Measurements from ENCODE around the gene GINS1. TPM values are rescaled to one million over a fixed set of nuclear protein-coding genes. Genes with fewer than 3 reads are reported as not detected.

The GINS1 gene
- total and polyA plus RNA-seq, 4 donors, result 0.17 to 11.4 (median 0.48) TPM

GRCh38 chr20:25476106-25477013 is 68.9 kb downstream of the GINS1 start:
- no peak overlapping the region for H3K9ac ChIP-seq (ENCODE audit: low read depth in 1 of 2, low read length in 2 of 2)

GRCh38 chr20:25477014-25477882 is 69.8 kb downstream of the GINS1 start:
- H3K4me3 ChIP-seq (ENCODE audit: low read depth in 1 of 3, low read length in 3 of 3), result no peak overlapping the region
- no peaks in the 10 kb centered on the region for H3K9me3 ChIP-seq (ENCODE audit: control insufficient read depth in 4 of 4, low read length in 3 of 4)
- no peak for TF ChIP-seq GABPA (IDR thresholded peaks at IDR 0.05 in 1 of 2, conservative IDR thresholded peaks at IDR 0.05 in 1 of 2)
- no peak for TF ChIP-seq FOXA1 (IDR thresholded peaks at IDR 0.05)
- TF ChIP-seq NR2F2 (IDR thresholded peaks at IDR 0.05), result no peak
- TF ChIP-seq HNF4G (IDR thresholded peaks at IDR 0.05), result no peak
- no peak for TF ChIP-seq RAD21 (IDR thresholded peaks at IDR 0.05)
- TF ChIP-seq SP1 (IDR thresholded peaks at IDR 0.05), result no peak
- TF ChIP-seq RXRA (IDR thresholded peaks at IDR 0.05), result no peak
- no peak for TF ChIP-seq ATF3 (IDR thresholded peaks at IDR 0.05)
- TF ChIP-seq, protein P1, sequence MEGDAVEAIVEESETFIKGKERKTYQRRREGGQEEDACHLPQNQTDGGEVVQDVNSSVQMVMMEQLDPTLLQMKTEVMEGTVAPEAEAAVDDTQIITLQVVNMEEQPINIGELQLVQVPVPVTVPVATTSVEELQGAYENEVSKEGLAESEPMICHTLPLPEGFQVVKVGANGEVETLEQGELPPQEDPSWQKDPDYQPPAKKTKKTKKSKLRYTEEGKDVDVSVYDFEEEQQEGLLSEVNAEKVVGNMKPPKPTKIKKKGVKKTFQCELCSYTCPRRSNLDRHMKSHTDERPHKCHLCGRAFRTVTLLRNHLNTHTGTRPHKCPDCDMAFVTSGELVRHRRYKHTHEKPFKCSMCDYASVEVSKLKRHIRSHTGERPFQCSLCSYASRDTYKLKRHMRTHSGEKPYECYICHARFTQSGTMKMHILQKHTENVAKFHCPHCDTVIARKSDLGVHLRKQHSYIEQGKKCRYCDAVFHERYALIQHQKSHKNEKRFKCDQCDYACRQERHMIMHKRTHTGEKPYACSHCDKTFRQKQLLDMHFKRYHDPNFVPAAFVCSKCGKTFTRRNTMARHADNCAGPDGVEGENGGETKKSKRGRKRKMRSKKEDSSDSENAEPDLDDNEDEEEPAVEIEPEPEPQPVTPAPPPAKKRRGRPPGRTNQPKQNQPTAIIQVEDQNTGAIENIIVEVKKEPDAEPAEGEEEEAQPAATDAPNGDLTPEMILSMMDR (IDR thresholded peaks at IDR 0.05; ENCODE audit: low read depth, low read length, missing input control), result no peak
- TF ChIP-seq TAF1 (conservative IDR thresholded peaks at IDR 0.05), result no peak
- no peak for TF ChIP-seq HNF4A (conservative IDR thresholded peaks at IDR 0.05)
- TF ChIP-seq EGR1 (IDR thresholded peaks at IDR 0.05; ENCODE audit: low read depth in 2 of 2), result no peak
- TF ChIP-seq, protein P2, sequence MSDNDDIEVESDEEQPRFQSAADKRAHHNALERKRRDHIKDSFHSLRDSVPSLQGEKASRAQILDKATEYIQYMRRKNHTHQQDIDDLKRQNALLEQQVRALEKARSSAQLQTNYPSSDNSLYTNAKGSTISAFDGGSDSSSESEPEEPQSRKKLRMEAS (IDR thresholded peaks at IDR 0.05), result no peak
- TF ChIP-seq, protein P3, sequence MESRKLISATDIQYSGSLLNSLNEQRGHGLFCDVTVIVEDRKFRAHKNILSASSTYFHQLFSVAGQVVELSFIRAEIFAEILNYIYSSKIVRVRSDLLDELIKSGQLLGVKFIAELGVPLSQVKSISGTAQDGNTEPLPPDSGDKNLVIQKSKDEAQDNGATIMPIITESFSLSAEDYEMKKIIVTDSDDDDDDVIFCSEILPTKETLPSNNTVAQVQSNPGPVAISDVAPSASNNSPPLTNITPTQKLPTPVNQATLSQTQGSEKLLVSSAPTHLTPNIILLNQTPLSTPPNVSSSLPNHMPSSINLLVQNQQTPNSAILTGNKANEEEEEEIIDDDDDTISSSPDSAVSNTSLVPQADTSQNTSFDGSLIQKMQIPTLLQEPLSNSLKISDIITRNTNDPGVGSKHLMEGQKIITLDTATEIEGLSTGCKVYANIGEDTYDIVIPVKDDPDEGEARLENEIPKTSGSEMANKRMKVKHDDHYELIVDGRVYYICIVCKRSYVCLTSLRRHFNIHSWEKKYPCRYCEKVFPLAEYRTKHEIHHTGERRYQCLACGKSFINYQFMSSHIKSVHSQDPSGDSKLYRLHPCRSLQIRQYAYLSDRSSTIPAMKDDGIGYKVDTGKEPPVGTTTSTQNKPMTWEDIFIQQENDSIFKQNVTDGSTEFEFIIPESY (IDR thresholded peaks at IDR 0.05), result no peak
- H3K27me3 ChIP-seq (ENCODE audit: control insufficient read depth in 4 of 4, insufficient read depth in 4 of 4, low read length in 3 of 4), result no peaks in the 10 kb centered on the region
- WGBS, result 95% methylated on average over 28 of the region's 28 CpGs
- H3K36me3 ChIP-seq (ENCODE audit: control insufficient read depth in 4 of 4, insufficient read depth in 3 of 4, low read depth in 1 of 4, low read length in 3 of 4), result peaks cover 0 to 44% (median 16%) of the 10 kb centered on the region in 4 donors
- H3K27ac ChIP-seq (ENCODE audit: low read depth in 1 of 2, low read length in 2 of 2), result no peak overlapping the region
- H3K9ac ChIP-seq (ENCODE audit: low read depth in 1 of 2, low read length in 2 of 2), result no peak overlapping the region
- no peak for DNase-seq (ENCODE audit: low spot score)
- no peaks in the 10 kb centered on the region for H3K4me1 ChIP-seq (ENCODE audit: control insufficient read depth in 4 of 4, insufficient read depth in 4 of 4, low read length in 3 of 4)

More at GRCh38 chr20:25476106-25477013, 68.9 kb downstream of the GINS1 start:
- no peaks in the 10 kb centered on the region for H3K4me1 ChIP-seq (ENCODE audit: control insufficient read depth in 4 of 4, insufficient read depth in 4 of 4, low read length in 3 of 4)
- no peaks in the 10 kb centered on the region for H3K27me3 ChIP-seq (ENCODE audit: control insufficient read depth in 4 of 4, insufficient read depth in 4 of 4, low read length in 3 of 4)
- H3K27ac ChIP-seq (ENCODE audit: low read depth in 1 of 2, low read length in 2 of 2), result no peak overlapping the region
- H3K4me3 ChIP-seq (ENCODE audit: low read depth in 1 of 3, low read length in 3 of 3), result no peak overlapping the region
- no peak for DNase-seq (ENCODE audit: low spot score)
- WGBS, result 97% methylated on average over 52 of the region's 52 CpGs
- TF ChIP-seq TAF1 (conservative IDR thresholded peaks at IDR 0.05), result no peak
- no peak for TF ChIP-seq FOXA2 (IDR thresholded peaks at IDR 0.05)
- TF ChIP-seq EGR1 (IDR thresholded peaks at IDR 0.05; ENCODE audit: low read depth in 2 of 2), result no peak
- no peak for TF ChIP-seq ATF3 (IDR thresholded peaks at IDR 0.05)
- TF ChIP-seq HNF4A (conservative IDR thresholded peaks at IDR 0.05), result no peak
- no peak for TF ChIP-seq RAD21 (IDR thresholded peaks at IDR 0.05)
- no peak for TF ChIP-seq JUND (IDR thresholded peaks at IDR 0.05)
- no peak for TF ChIP-seq GABPA (IDR thresholded peaks at IDR 0.05 in 1 of 2, conservative IDR thresholded peaks at IDR 0.05 in 1 of 2)
- no peak for TF ChIP-seq YY1 (IDR thresholded peaks at IDR 0.05)
- no peak for TF ChIP-seq FOXA1 (IDR thresholded peaks at IDR 0.05)
- TF ChIP-seq, protein P1 (IDR thresholded peaks at IDR 0.05; ENCODE audit: low read depth, low read length, missing input control), result no peak
- TF ChIP-seq NR2F2 (IDR thresholded peaks at IDR 0.05), result no peak
- no peaks in the 10 kb centered on the region for H3K9me3 ChIP-seq (ENCODE audit: control insufficient read depth in 4 of 4, low read length in 3 of 4)
- H3K36me3 ChIP-seq (ENCODE audit: control insufficient read depth in 4 of 4, insufficient read depth in 3 of 4, low read depth in 1 of 4, low read length in 3 of 4), result peaks cover 0 to 40% (median 16%) of the 10 kb centered on the region in 4 donors
